Measurements from ENCODE around the gene CST9L. TPM values are rescaled to one million over a fixed set of nuclear protein-coding genes. Genes with fewer than 3 reads are reported as not detected.

Gene CST9L
- total and polyA plus RNA-seq, 4 donors: not detected

GRCh38 chr20:23604306-23604705, 36.0 kb upstream of the CST9L start (continued):
- TF ChIP-seq ZBTB33 (IDR thresholded peaks at IDR 0.05): no peak
- TF ChIP-seq YY1 (IDR thresholded peaks at IDR 0.05): no peak
- no peak for TF ChIP-seq NR2F2 (IDR thresholded peaks at IDR 0.05)
- no peak for TF ChIP-seq RXRA (IDR thresholded peaks at IDR 0.05)
- TF ChIP-seq EGR1 (IDR thresholded peaks at IDR 0.05; ENCODE audit: low read depth in 2 of 2): no peak
- no peak for TF ChIP-seq RAD21 (IDR thresholded peaks at IDR 0.05)
- TF ChIP-seq TAF1 (conservative IDR thresholded peaks at IDR 0.05): no peak
- no peak for TF ChIP-seq FOXA1 (IDR thresholded peaks at IDR 0.05)

GRCh38 chr20:23603321-23603720, 35.0 kb upstream of the CST9L start:
- Histone ChIP-seq H3K4me3 (ENCODE audit: low read depth in 1 of 3, low read length in 3 of 3) (no peak overlapping the region), H3K27ac (ENCODE audit: low read depth in 1 of 2, low read length in 2 of 2) (no peak overlapping the region), H3K36me3 (ENCODE audit: control insufficient read depth in 4 of 4, insufficient read depth in 3 of 4, low read depth in 1 of 4, low read length in 3 of 4) (no peaks in the 10 kb centered on the region), H3K27me3 (ENCODE audit: control insufficient read depth in 4 of 4, insufficient read depth in 4 of 4, low read length in 3 of 4) (peaks cover 0 to 3% (median 0%) of the 10 kb centered on the region in 4 donors), H3K4me1 (ENCODE audit: control insufficient read depth in 4 of 4, insufficient read depth in 4 of 4, low read length in 3 of 4) (no peaks in the 10 kb centered on the region), H3K9me3 (ENCODE audit: control insufficient read depth in 4 of 4, low read length in 3 of 4) (no peaks in the 10 kb centered on the region), H3K9ac (ENCODE audit: low read depth in 1 of 2, low read length in 2 of 2) (no peak overlapping the region)
- no peak for TF ChIP-seq HNF4G (IDR thresholded peaks at IDR 0.05)
- TF ChIP-seq CTCF (IDR thresholded peaks at IDR 0.05; ENCODE audit: low read depth, low read length, missing input control): no peak
- no peak for TF ChIP-seq REST (IDR thresholded peaks at IDR 0.05)
- no peak for TF ChIP-seq YY1 (IDR thresholded peaks at IDR 0.05)
- no peak for TF ChIP-seq RAD21 (IDR thresholded peaks at IDR 0.05)
- no peak for TF ChIP-seq HNF4A (conservative IDR thresholded peaks at IDR 0.05)
- no peak for TF ChIP-seq RXRA (IDR thresholded peaks at IDR 0.05)
- no peak for TF ChIP-seq NR2F2 (IDR thresholded peaks at IDR 0.05)
- TF ChIP-seq EGR1 (IDR thresholded peaks at IDR 0.05; ENCODE audit: low read depth in 2 of 2): no peak
- no peak for TF ChIP-seq SP1 (IDR thresholded peaks at IDR 0.05)
- no peak for DNase-seq (ENCODE audit: low spot score)
- 90% methylated on average over 4 of the region's 4 CpGs for WGBS

- Histone ChIP-seq H3K9me3 (ENCODE audit: control insufficient read depth in 4 of 4, low read length in 3 of 4) (no peaks in the 10 kb centered on the region), H3K4me3 (ENCODE audit: low read depth in 1 of 3, low read length in 3 of 3) (no peak overlapping the region), H3K9ac (ENCODE audit: low read depth in 1 of 2, low read length in 2 of 2) (no peak overlapping the region), H3K27ac (ENCODE audit: low read depth in 1 of 2, low read length in 2 of 2) (no peak overlapping the region), H3K4me1 (ENCODE audit: control insufficient read depth in 4 of 4, insufficient read depth in 4 of 4, low read length in 3 of 4) (no peaks in the 10 kb centered on the region), H3K27me3 (ENCODE audit: control insufficient read depth in 4 of 4, insufficient read depth in 4 of 4, low read length in 3 of 4) (peaks cover 0 to 3% (median 0%) of the 10 kb centered on the region in 4 donors), H3K36me3 (ENCODE audit: control insufficient read depth in 4 of 4, insufficient read depth in 3 of 4, low read depth in 1 of 4, low read length in 3 of 4) (no peaks in the 10 kb centered on the region)
- 68% methylated on average over 6 of the region's 6 CpGs for WGBS
- DNase-seq (ENCODE audit: low spot score): no peak
- TF ChIP-seq ATF3 (IDR thresholded peaks at IDR 0.05) (no peak), RAD21 (IDR thresholded peaks at IDR 0.05) (no peak), ZBTB33 (IDR thresholded peaks at IDR 0.05) (no peak), HNF4A (conservative IDR thresholded peaks at IDR 0.05) (no peak), JUND (IDR thresholded peaks at IDR 0.05) (no peak), REST (IDR thresholded peaks at IDR 0.05) (no peak)
Observed at GRCh38 chr20:23602699-23603098, 34.4 kb upstream of the CST9L start.

Data from liver (tissue), 9 donors.